Measurements from ENCODE around the gene MACROD2.

Gene MACROD2

DNA sequence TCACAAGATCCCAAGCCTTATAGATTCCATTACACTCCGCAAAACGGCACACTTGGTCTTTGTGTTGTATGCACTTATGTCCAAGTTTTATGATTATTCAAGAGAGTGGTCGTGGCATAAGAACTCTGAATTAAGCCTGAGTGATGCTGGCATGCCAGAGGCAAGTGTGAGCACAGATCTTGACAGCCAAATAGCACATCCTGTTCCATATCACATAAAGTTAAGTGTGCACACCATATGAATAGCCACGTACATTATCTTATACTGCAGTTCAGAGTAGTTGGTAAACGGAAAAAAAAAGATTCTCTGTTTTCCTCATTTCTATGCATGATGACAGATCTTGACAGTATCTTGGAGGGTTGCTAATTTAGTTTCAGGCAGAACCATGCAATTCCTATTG lies 1069.4 kb downstream of the MACROD2 start:
- no peak for DNase-seq (ENCODE audit: low read depth in 3 of 3, low spot score in 1 of 3)

- no peak for DNase-seq (ENCODE audit: low read depth in 3 of 3, low spot score in 1 of 3)
These were observed 1070.5 kb downstream of the MACROD2 start for GRCh38 chr20:15065794-15066193.

GRCh38 chr20:15068486-15068885 lies 1073.2 kb downstream of the MACROD2 start:
- no peak for DNase-seq (ENCODE audit: low read depth in 3 of 3, low spot score in 1 of 3)

- no peak for DNase-seq (ENCODE audit: low read depth in 3 of 3, low spot score in 1 of 3)
These were observed 1074.0 kb downstream of the MACROD2 start for GRCh38 chr20:15069355-15069754.

DNA sequence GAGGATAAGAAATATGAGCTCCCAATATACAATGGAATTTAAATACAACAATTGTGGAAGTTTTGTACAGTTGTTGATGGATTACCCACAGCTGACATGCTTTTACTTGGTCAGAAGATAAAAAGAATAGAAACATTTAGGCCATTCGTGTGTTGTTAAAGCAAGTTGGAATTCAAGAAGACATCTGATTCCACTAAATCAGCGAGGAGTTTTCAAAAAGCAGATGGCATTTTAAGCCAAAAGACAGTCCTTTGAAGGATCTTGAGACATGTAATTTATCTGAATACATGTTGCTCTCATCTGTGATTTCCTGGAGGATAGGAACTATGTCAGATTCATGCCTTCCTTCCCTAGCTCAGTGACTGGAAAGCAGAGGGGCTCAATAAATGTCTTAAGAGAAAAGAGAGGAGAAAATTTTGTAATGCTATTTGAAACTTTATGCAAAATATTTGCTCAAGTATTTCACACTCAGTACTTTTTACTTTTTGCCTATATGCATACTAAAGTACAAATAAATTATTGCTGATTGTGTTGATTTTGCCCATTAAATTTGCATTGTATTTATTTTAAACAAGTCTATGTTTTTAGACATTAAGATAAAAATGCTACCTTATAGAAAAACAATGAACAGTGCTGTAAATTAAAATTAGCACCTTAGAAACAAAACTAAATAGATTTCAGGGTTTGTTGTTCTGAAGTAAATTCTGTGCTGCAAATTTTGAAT lies 1075.9 kb downstream of the MACROD2 start:
- no peak for DNase-seq (ENCODE audit: low read depth in 3 of 3, low spot score in 1 of 3)

DNA sequence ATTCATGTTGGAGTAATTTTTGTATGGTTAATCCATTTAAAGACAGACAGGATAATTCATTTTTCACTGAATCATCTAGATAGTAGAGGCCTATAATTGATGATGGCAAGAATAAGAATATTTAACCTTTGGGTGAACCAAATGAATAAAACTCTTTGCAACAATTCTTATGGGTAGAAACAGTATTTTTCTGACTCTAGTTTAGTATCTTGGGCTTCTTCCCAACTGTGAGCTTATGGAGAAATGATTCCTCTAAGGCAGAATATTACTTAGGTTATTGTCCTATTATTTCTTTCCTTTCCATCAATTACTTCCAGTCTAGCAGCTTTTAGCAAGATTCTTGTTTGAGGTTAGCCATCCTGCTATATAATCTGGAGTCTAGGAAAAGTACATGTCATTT lies 1077.0 kb downstream of the MACROD2 start:
- DNase-seq (ENCODE audit: low read depth in 3 of 3, low spot score in 1 of 3), result no peak

GRCh38 chr20:15075586-15075985 lies 1080.3 kb downstream of the MACROD2 start:
- DNase-seq (ENCODE audit: low read depth in 3 of 3, low spot score in 1 of 3), result no peak

DNA sequence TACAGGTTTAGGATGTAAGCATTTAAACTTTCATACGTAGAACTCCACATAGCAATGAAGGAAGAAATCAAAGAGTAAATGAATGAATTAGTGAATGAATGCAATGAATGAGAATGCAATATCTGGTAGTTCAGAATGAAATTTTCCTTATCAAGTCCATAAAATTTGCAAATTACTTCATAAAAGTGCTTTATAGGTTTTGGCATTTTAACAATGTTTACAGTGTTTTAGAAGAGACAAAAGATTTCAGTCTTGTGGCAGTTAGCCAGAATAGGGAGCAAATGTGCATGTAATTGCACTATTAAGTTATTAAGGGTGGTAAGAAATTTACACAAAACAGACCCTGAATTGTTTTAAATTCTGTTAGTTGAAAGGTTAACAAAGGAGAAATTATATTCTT lies 1081.5 kb downstream of the MACROD2 start:
- no peak for DNase-seq (ENCODE audit: low read depth in 3 of 3, low spot score in 1 of 3)

GRCh38 chr20:15077733-15078250 lies 1082.5 kb downstream of the MACROD2 start:
- no peak for DNase-seq (ENCODE audit: low read depth in 3 of 3, low spot score in 1 of 3)

DNA sequence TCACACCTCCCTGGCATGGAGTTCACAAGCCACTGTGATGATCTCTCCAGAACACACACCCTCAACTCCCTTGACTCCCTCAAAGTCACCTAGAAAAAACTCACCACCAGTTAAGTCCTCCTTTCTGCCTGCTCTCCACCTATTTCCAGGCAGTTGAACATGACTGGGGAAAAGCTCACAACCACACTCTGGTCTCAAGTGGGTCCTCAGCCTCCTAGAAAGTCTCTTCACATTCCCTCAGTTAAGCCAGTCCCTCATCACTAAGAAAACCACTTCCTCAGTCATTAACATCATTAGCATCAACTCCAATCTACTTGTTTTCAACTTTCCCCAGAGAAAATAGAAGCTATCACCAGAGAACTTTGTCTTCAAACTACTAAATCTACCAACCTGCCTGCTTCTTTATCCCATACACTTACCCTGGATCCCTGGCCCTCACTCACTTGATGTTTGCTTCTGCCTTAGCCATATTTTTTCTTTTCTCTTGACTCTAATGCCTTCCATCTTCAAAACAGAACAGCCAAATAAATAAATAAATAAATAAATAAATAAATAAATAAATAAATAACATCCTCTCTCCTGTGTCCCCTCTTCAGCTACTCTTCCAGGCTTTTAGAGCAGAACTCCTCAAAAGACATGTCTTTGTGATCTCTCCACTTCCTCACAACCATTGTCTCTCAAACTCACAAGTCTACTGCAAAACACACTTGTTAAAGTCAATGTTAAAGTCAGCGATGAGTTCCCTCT lies 1084.5 kb downstream of the MACROD2 start:
- no peak for DNase-seq (ENCODE audit: low read depth in 3 of 3, low spot score in 1 of 3)

GRCh38 chr20:15081261-15081660 lies 1085.9 kb downstream of the MACROD2 start:
- no peak for DNase-seq (ENCODE audit: low read depth in 3 of 3, low spot score in 1 of 3)

GRCh38 chr20:15091421-15092037 lies 1096.2 kb downstream of the MACROD2 start:
- DNase-seq (ENCODE audit: low read depth in 3 of 3, low spot score in 1 of 3), result no peak

DNA sequence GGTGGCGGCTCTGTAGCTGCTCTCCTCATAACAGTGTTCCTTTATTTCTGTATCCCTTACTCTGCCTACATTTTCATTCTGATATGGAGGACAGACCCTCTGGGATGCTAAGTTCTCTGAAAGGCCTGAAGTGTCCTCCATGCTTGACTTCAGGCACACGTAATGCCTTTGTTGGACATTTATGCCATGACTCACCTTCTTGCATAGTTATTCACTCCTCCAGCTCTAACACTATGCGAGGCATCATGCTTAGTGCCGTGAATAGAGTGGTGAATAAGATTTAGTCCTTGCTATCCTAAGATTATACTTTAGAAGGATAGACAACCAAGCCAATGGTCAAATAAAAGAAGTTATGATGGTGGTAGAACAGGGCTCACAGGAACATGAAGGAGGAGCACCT lies 1103.0 kb downstream of the MACROD2 start:
- DNase-seq (ENCODE audit: low read depth in 3 of 3, low spot score in 1 of 3), result no peak

- DNase-seq (ENCODE audit: low read depth in 3 of 3, low spot score in 1 of 3), result no peak
These were observed 1103.8 kb downstream of the MACROD2 start for GRCh38 chr20:15099130-15099529.

- no peak for DNase-seq (ENCODE audit: low read depth in 3 of 3, low spot score in 1 of 3)
These were observed 1105.3 kb downstream of the MACROD2 start for GRCh38 chr20:15100506-15101160.

- no peak for DNase-seq (ENCODE audit: low read depth in 3 of 3, low spot score in 1 of 3)
These were observed 1112.6 kb downstream of the MACROD2 start for GRCh38 chr20:15107931-15108330.

- DNase-seq (ENCODE audit: low read depth in 3 of 3, low spot score in 1 of 3), result no peak
These were observed 1114.2 kb downstream of the MACROD2 start for GRCh38 chr20:15109494-15109893.

DNA sequence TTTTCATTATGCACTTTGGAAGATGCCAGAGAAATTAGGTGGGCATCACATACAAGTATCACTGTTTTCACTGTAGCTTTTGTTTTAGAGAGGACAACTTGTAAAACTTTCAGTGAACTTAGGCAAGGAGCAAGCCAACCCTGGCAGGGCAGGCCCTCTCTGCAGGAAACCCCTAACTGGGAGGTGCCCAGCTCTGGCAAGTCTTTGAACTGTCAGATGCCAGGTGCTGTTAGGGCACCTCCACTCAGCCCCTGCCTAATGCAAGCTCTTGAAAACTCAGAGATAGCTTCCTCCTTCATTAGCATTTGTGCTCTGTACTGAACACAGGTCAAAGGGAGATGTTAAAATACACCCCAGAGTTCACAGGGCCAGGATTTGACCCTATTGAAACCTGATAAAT lies 1116.3 kb downstream of the MACROD2 start:
- no peak for DNase-seq (ENCODE audit: low read depth in 3 of 3, low spot score in 1 of 3)

DNA sequence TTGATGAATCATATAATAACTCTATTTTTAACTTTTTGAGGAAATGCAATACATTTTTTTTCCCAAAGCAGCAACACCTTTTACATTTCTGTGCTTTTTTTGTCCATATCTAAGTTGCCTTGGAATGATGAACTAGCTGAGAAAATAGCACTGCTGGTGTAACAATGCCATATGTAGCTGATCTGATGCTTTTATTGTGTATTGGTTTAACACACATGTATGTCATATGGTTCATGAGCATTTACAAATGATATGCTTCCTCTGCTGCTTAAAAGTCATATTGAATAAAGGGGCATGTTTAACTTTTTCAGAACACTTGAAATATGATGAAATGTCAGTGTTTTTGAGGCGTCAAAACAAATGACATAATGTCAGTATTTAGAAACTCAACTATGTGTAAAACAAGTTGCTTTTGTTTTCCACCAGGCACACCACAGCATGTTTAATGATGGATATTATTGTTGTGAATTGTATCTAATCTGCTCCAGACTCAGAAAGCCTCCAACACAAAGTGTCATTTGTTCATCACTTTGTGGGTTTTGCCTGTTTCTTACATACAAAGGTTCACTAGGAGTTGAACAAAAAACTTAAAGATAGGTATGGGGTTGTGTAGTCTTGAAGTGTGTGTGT lies 1117.9 kb downstream of the MACROD2 start:
- DNase-seq (ENCODE audit: low read depth in 3 of 3, low spot score in 1 of 3), result no peak

DNA sequence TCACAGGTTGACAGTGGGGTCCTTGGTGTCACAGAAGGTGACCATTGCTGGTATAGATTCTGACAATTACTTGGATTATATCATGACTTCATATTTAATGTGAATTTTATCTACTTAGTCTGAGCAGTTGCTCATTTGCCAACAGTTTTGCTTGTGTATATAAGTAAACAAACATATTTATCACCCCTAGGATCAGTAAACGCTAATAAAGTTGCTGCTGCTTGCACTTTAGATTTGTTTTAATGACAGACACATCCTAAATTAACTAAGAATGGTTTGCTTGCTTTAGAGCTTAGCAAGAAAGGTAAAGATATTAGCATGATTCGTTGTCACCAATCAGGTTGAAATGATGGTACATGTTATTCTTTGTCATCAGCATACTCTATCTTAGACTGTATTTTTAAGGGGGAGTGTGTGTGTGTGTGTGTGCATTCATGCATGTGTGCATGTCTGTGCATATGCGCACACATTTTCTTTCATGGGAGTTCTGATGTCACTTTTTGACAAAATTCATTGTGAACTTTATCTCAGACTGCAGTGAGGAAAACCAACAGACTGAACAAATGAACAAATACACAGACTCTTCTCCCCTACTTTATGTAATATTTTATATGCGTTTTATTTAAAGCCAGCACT lies 1124.7 kb downstream of the MACROD2 start:
- no peak for DNase-seq (ENCODE audit: low read depth in 3 of 3, low spot score in 1 of 3)

- DNase-seq (ENCODE audit: low read depth in 3 of 3, low spot score in 1 of 3), result no peak
These were observed 1127.3 kb downstream of the MACROD2 start for GRCh38 chr20:15122613-15123012.
